ENCODE results near the gene AIFM1.

DNA sequence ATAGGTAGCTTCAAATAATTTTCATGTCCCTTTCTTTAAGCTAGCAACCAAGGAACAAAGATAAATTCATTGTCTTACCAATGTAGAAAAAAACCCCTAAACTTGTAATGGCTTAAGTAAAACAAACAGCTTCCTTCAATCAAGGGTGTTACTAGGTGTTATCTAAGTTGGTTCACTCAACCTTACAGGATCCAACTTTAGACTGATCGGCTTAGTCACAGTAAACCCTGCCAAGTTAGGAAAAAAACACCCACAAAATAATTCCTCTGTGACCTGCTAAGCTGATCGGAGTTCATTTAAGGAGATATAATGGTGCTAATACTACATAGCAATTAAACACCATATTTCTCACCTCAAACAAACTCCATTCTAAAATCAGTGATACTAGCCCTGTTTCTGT lies 10.1 kb downstream of the AIFM1 start:
- no peak for TF ChIP-seq CTCF (IDR thresholded peaks at IDR 0.05 in 8 of 11, conservative IDR thresholded peaks at IDR 0.05 in 3 of 11)
- TF ChIP-seq POLR2A (IDR thresholded peaks at IDR 0.05): no peak
- no peak for TF ChIP-seq POLR2AphosphoS5 (IDR thresholded peaks at IDR 0.05)
